ENCODE results near the gene TSC22D1.
A peak's percentile ranks its signal among the peaks of the same experiment; 100 is the strongest.

The TSC22D1 gene

DNA sequence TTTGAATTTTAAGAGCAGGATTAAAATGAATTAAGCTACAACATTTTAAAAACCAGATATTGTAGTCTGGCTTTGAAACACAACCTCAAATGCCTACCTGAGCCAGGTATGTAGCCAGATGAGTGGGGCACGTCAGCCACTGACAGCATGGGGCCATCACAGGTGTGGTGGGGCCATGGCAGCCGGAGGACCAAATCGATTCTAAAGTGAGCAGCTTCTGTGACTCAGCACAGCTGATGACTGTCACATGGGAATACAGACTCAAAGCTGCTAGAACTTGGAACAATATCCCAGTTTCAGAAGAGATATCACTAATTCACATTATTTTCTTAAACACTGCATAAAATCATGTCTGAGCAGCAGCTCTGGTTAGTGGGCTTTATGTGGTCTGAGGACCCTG, 149.7 kb downstream of the TSC22D1 start:
- no peak for DNase-seq (ENCODE audit: low spot score)

- no peak for DNase-seq (ENCODE audit: low spot score)
Observed at GRCh38 chr13:44425815-44426078, 150.4 kb downstream of the TSC22D1 start.

GRCh38 chr13:44425041-44425814, 150.9 kb downstream of the TSC22D1 start:
- DNase-seq (ENCODE audit: low spot score): no peak

DNA sequence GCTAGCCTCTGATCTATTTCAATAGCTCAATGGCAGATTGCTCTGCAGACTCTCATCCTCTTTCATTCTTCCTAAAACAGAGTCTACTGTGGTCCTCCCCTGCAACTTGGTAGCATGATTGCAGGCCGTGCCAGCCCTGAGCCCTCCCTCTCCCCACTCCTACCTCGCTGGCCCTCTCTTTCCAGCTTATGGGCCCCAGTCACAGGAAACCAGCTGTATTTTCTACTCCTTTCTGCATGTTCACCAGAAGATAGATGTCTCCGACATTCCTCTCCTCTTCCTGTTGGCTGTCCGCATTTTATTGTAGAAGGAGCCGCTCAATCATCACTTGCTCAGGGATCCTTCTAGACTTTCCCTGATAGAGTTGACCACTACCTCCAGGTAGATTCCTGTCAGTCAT, 152.3 kb downstream of the TSC22D1 start:
- DNase-seq (ENCODE audit: low spot score): no peak

DNA sequence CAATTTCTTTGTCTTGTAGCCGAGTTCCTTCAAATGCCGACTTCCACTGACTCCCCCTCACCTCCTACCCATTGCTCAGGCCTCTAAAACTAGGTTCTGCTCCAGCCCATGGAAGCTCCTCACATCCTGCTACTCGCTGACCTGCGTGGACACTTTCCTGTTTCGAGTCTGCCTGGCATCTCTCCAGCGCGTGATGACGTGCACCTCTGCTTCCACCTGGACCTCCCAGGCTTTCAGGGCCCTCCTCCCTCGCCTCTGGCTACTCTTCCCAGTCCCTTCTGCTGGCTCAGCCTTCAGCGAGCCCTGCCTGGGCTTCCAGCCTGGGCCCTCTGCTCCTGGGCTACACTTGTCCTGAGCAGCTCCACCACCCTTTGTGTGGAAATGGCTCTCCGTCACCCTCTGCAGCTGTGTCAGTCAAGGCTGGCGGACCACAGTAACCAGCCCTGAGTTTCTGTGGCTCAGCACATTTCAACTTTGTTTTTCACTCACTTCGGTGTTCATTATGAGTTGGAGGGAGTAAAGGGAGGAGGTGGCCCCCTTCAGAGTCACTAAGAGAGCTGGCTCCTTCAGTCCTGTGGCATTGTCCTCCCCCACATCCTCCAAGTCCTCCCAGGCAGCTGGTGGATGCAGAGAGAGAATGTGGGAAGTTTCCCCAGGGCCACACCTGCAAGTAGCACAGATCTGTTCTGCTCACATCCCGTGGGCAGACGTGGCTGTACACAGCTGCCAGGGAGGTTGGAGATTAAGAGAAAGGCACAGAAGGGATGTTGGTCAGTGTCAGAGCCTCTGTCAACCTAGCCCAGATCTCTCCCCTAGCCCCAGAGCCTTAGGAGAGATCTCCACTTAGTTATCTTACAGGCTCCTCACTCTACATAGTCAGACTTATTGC, 153.1 kb downstream of the TSC22D1 start:
- no peak for DNase-seq (ENCODE audit: low spot score)

- no peak for DNase-seq (ENCODE audit: low spot score)
Observed at GRCh38 chr13:44421853-44422525, 154.1 kb downstream of the TSC22D1 start.

DNA sequence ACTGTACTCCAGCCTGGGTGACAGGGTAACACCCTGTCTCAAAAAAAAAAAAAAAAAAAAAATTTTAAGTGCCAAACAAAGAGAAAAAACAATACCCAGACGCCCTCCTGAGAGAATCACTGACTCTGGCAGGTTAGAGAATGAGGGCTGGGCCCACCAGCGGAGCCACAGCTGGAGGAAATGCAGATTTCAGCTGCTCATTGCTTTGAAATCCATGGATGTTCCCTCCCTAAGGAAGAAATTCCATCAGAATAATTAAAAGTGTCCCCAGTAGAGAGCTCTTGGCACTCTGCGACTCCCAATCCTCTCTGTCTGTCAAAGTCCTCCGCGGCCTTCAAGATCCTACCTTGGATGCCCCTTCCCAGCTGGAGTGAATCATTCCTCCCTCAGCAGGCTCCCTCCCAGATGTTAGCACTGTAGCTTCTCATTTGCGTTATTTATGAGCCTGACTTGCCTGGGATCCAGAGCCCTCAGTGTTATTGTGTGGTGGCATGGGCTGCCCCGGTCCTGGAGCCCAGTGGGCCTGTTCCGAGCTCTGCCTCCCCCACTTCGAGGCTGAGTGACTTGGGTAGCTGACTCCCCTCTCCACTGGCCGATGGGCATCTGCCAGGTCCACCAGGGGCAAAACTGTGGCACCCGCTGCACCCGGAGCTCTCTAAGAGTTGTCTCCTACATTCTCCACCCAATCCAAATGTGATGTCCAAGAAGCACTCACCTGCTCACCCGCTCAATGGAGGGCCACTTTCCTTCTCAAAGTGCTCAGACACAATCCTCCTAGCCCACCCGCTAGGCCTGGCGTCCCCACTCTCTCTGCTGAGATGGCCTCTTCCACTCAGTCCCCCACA, 155.5 kb downstream of the TSC22D1 start:
- DNase-seq (ENCODE audit: low spot score): peak; percentile 30

DNA sequence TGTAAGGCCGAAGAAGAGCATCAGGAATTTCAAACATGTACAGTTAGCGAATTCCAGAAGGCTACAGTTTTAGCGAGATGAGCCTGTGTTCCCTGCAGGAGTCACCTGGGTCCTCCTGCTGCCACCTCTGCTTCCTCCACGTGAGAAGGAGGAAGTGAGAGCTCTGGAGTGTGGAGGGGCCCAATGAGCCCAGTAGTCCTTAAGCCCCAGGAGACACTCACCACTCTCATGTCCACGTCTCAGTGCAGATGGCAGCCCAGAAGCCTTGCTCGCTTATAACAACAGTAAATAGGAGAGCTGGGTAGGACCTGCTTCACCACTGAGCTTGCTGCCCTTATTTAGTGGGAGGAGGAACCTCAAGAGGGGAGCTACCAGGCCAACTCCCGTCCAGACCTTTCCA, 158.3 kb downstream of the TSC22D1 start:
- no peak for DNase-seq (ENCODE audit: low spot score)

DNA sequence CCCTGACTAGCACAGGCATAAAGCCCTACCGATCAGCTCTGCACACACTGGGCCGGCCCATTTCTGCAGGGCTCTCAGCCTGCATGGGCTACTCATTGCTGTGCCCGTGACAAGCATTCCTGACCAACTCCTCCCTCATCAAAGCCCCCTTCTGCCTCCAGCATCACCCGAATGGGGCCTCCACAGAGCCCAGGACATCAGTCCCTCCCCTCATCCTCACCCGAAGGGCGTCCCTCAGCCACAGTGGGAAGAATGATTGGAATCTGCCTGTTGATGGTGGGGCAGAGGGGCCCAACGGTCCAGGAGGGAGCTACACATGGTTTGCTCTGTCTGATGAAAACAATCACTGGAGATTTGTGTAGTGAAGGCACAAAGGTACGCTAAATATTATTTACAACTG, 158.7 kb downstream of the TSC22D1 start:
- DNase-seq (ENCODE audit: low spot score): no peak

DNA sequence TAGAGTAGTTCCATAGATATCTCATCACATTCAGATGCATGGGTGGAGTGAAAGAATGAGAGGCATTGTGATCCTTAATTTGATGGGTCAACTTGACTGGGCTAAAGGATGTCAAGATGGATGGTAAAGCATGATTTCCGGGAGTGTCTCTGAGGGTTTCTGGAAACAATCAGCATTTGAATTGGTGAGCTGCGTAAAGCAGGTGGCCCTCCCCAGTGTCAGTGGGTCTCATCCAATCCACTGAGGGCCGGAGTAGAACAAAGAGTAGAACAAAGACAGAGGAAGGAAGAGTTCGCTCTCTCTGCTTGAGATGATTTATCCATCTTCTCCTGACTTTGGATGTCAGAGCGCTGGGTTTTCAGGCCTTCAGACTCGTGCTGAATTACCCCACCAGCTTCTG, 159.4 kb downstream of the TSC22D1 start:
- DNase-seq (ENCODE audit: low spot score): no peak

- DNase-seq (ENCODE audit: low spot score): no peak
Observed at GRCh38 chr13:44416301-44416700, 159.8 kb downstream of the TSC22D1 start.

- DNase-seq (ENCODE audit: low spot score): no peak
Observed at GRCh38 chr13:44415815-44416214, 160.3 kb downstream of the TSC22D1 start.

GRCh38 chr13:44414716-44415115, 161.4 kb downstream of the TSC22D1 start:
- no peak for DNase-seq (ENCODE audit: low spot score)

GRCh38 chr13:44413095-44413494, 163.0 kb downstream of the TSC22D1 start:
- DNase-seq (ENCODE audit: low spot score): no peak

GRCh38 chr13:44412346-44412935, 163.7 kb downstream of the TSC22D1 start:
- no peak for DNase-seq (ENCODE audit: low spot score)

GRCh38 chr13:44411841-44412240, 164.3 kb downstream of the TSC22D1 start:
- DNase-seq (ENCODE audit: low spot score): no peak

GRCh38 chr13:44410328-44410859, 165.7 kb downstream of the TSC22D1 start:
- no peak for DNase-seq (ENCODE audit: low spot score)

- DNase-seq (ENCODE audit: low spot score): no peak
Observed at GRCh38 chr13:44409595-44409994, 166.5 kb downstream of the TSC22D1 start.

DNA sequence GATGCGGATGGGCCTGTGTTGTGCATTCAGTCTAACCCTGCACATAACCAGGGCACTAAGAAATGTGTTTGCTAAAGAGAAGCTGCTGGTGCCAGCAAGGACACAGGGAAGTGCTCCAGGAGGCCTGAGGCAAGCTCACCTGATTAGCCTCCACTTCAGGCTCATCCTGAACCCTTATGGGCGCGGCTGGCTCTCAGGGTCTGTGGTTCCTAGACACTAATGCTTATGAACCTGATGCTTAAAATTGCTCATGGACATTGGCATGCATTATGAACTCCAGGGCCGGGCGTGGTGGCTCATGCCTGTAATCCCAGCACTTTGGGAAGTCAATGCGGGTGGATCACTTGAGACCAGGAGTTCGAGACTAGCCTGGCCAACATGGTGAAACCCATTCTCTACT, 168.2 kb downstream of the TSC22D1 start:
- DNase-seq (ENCODE audit: low spot score): no peak

GRCh38 chr13:44407379-44407778, 168.8 kb downstream of the TSC22D1 start:
- DNase-seq (ENCODE audit: low spot score): no peak

- DNase-seq (ENCODE audit: low spot score): no peak
Observed at GRCh38 chr13:44406617-44407016, 169.5 kb downstream of the TSC22D1 start.

All from AG08395 (cell line).